ENCODE measurements around the gene RBM19. TPM values are rescaled to one million over a fixed set of nuclear protein-coding genes. Genes with fewer than 3 reads are reported as not detected.
A peak's percentile ranks its signal among the peaks of the same experiment; 100 is the strongest.

The RBM19 gene
- total and polyA plus RNA-seq, 4 donors = 17.9 to 33.6 (median 21.9) TPM

DNA sequence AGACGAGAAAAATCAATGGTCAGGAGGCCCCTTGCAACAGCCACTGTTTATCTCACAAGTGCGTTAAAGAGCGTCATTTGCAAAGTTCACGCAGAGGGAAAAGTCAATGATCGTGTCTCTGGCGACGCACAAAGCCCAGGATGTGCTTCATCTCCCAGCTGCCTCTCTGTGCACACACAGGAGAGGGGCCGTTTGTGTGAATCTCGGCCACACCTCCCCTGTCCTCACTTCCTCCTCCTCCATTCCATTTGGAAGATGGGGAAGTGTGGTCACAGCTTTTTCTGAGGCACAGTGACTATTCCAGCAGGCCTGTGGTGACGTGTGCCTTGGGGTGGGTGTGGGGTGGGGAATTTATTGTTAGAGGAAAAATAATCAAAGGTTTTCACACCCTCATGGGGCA, 90.4 kb downstream of the RBM19 start:
- ATAC-seq (ENCODE audit: insufficient read depth, low FRiP score) (no peak), DNase-seq (peak in 2 of 3 donors; percentile 19 to 23)
- Histone ChIP-seq H3K9me3 (ENCODE audit: control insufficient read depth in 4 of 4, insufficient read depth in 3 of 4, low read length in 3 of 4) (peaks cover 0 to 3% (median 0%) of the 10 kb centered on the region in 4 donors), H3K9ac (ENCODE audit: insufficient read depth in 1 of 2, low read length in 2 of 2) (no peak overlapping the region), H3K4me1 (ENCODE audit: control insufficient read depth in 5 of 5, insufficient read depth in 5 of 5, low read length in 5 of 5) (no peaks in the 10 kb centered on the region), H3K36me3 (ENCODE audit: control insufficient read depth in 4 of 4, insufficient read depth in 4 of 4, low read length in 4 of 4) (peaks cover 0 to 10% (median 0%) of the 10 kb centered on the region in 4 donors), H3K27ac (ENCODE audit: low read depth in 1 of 2, low read length in 1 of 2) (no peak overlapping the region), H3K4me3 (no peak overlapping the region), H3K27me3 (ENCODE audit: control insufficient read depth in 3 of 3, insufficient read depth in 3 of 3, low read length in 2 of 3) (no peaks in the 10 kb centered on the region)
- WGBS, 2 donors = 71 to 79% methylated on average over 10 of the region's 10 CpGs
- TF ChIP-seq, protein P1, sequence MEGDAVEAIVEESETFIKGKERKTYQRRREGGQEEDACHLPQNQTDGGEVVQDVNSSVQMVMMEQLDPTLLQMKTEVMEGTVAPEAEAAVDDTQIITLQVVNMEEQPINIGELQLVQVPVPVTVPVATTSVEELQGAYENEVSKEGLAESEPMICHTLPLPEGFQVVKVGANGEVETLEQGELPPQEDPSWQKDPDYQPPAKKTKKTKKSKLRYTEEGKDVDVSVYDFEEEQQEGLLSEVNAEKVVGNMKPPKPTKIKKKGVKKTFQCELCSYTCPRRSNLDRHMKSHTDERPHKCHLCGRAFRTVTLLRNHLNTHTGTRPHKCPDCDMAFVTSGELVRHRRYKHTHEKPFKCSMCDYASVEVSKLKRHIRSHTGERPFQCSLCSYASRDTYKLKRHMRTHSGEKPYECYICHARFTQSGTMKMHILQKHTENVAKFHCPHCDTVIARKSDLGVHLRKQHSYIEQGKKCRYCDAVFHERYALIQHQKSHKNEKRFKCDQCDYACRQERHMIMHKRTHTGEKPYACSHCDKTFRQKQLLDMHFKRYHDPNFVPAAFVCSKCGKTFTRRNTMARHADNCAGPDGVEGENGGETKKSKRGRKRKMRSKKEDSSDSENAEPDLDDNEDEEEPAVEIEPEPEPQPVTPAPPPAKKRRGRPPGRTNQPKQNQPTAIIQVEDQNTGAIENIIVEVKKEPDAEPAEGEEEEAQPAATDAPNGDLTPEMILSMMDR (IDR thresholded peaks at IDR 0.05; ENCODE audit: control extremely low read depth, extremely low read depth) = no peak

DNA sequence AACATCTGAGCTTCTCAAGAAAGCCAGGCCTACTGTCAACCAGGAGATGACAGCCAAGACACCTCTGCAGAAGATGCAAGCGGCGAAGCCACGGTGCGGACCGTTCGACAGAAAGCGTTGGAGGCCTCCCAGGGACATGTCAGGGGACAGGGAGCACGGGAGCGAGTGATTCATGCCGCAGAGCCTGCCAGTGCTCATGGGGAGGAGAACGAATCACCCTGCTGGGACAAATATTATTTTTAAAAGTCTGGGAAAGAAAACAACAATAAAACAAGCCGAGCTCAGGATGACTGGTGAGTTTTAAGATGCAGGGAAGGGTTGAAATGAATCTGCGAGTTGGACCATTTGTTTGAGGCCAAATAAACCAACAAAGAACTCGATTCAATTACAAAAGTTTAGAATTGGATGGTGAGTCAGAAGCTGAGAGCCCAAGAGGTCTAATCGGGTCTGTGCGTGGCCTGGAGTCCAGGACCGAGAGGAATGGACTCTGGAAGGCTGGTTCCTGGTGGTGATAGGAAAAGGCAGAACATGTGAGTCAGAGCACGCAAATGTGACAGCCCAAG, 91.0 kb downstream of the RBM19 start:
- ATAC-seq (ENCODE audit: insufficient read depth, low FRiP score) (no peak), DNase-seq (no peak)
- WGBS, 2 donors = 95 to 97% methylated on average over 18 of the region's 18 CpGs
- Histone ChIP-seq H3K9me3 (ENCODE audit: control insufficient read depth in 4 of 4, insufficient read depth in 3 of 4, low read length in 3 of 4) (peaks cover 0 to 3% (median 0%) of the 10 kb centered on the region in 4 donors), H3K27ac (ENCODE audit: low read depth in 1 of 2, low read length in 1 of 2) (no peak overlapping the region), H3K36me3 (ENCODE audit: control insufficient read depth in 4 of 4, insufficient read depth in 4 of 4, low read length in 4 of 4) (peaks cover 0 to 7% (median 0%) of the 10 kb centered on the region in 4 donors), H3K4me3 (no peak overlapping the region), H3K9ac (ENCODE audit: insufficient read depth in 1 of 2, low read length in 2 of 2) (no peak overlapping the region), H3K4me1 (ENCODE audit: control insufficient read depth in 5 of 5, insufficient read depth in 5 of 5, low read length in 5 of 5) (no peaks in the 10 kb centered on the region), H3K27me3 (ENCODE audit: control insufficient read depth in 3 of 3, insufficient read depth in 3 of 3, low read length in 2 of 3) (no peaks in the 10 kb centered on the region)
- TF ChIP-seq, protein P1 (IDR thresholded peaks at IDR 0.05; ENCODE audit: control extremely low read depth, extremely low read depth) = no peak

DNA sequence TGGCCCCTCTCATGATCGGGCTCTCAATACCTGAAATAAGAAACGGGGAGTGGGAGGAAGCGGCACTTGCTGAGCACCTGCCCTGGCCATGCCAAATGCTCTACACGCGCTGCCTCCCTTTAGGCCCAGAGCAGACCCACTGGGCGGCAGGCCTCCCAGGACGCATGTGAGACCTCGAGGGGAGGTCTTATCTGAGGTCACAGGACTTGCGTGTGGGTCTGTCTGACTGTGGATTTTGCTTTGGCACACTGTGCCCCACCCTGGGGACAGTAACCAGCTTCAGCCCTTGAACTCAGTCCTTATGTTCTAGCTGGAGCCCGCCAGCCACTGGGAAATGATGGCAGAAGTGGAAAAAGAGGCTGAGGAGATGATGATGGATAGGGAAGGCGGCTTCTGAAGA, 91.8 kb downstream of the RBM19 start:
- WGBS, 2 donors = 96 to 99% methylated on average over 11 of the region's 11 CpGs
- DNase-seq = no peak
- Histone ChIP-seq H3K9me3 (ENCODE audit: control insufficient read depth in 4 of 4, insufficient read depth in 3 of 4, low read length in 3 of 4) (peaks cover 0 to 3% (median 0%) of the 10 kb centered on the region in 4 donors), H3K27me3 (ENCODE audit: control insufficient read depth in 3 of 3, insufficient read depth in 3 of 3, low read length in 2 of 3) (no peaks in the 10 kb centered on the region), H3K36me3 (ENCODE audit: control insufficient read depth in 4 of 4, insufficient read depth in 4 of 4, low read length in 4 of 4) (peaks cover 0 to 7% (median 0%) of the 10 kb centered on the region in 4 donors), H3K9ac (ENCODE audit: insufficient read depth in 1 of 2, low read length in 2 of 2) (no peak overlapping the region), H3K4me3 (no peak overlapping the region), H3K27ac (ENCODE audit: low read depth in 1 of 2, low read length in 1 of 2) (no peak overlapping the region), H3K4me1 (ENCODE audit: control insufficient read depth in 5 of 5, insufficient read depth in 5 of 5, low read length in 5 of 5) (no peaks in the 10 kb centered on the region)
- ATAC-seq (ENCODE audit: insufficient read depth, low FRiP score) = no peak
- TF ChIP-seq, protein P1 (IDR thresholded peaks at IDR 0.05; ENCODE audit: control extremely low read depth, extremely low read depth) = no peak

DNA sequence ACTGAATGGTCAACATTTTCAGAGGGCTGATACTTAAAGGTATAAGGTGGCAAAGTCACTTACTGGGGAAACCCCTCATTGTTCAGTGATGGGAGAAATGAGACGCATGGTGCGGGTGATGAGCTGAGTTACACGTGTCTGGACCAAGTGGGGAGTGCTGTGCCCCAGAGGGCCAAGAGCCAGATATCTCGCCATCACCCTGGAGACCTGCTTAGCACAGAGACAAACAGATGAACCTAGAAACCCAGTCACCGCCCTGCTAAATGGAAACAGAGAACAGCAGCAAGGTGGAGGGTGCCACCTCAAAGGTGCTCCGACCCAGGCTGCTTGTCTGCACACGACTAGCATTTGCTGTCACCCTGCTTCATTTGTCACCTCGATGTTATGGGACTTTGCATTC, 92.4 kb downstream of the RBM19 start:
- DNase-seq = no peak
- no peak for ATAC-seq (ENCODE audit: insufficient read depth, low FRiP score)
- no peak overlapping the region for H3K9ac ChIP-seq (ENCODE audit: insufficient read depth in 1 of 2, low read length in 2 of 2)
- H3K9me3 ChIP-seq (ENCODE audit: control insufficient read depth in 4 of 4, insufficient read depth in 3 of 4, low read length in 3 of 4) = peaks cover 0 to 3% (median 0%) of the 10 kb centered on the region in 4 donors
- H3K36me3 ChIP-seq (ENCODE audit: control insufficient read depth in 4 of 4, insufficient read depth in 4 of 4, low read length in 4 of 4) = peaks cover 0 to 7% (median 0%) of the 10 kb centered on the region in 4 donors
- TF ChIP-seq, protein P1 (IDR thresholded peaks at IDR 0.05; ENCODE audit: control extremely low read depth, extremely low read depth) = no peak
- no peak overlapping the region for H3K4me3 ChIP-seq
- H3K4me1 ChIP-seq (ENCODE audit: control insufficient read depth in 5 of 5, insufficient read depth in 5 of 5, low read length in 5 of 5) = no peaks in the 10 kb centered on the region
- no peak overlapping the region for H3K27ac ChIP-seq (ENCODE audit: low read depth in 1 of 2, low read length in 1 of 2)
- H3K27me3 ChIP-seq (ENCODE audit: control insufficient read depth in 3 of 3, insufficient read depth in 3 of 3, low read length in 2 of 3) = no peaks in the 10 kb centered on the region
- 90 to 92% methylated on average over 8 of the region's 8 CpGs for WGBS, 2 donors

Measured in lung (tissue), 12 donors.